HL-60/S4 (cell line): ENCODE measurements around the gene EVPL.
"Not testable (repeated sequence)": the region's sequence is repeated elsewhere in the genome, so short reads cannot be mapped to it uniquely, and the experiment has no call there.

Experiments used
- in situ Hi-C: fragments of 300-500 bp; cut with MboI; formaldehyde crosslinking; loops from 2 replicates; pipeline ENCODE4 v1.14.3; 2022; ENCODE audit warnings: low sequenced_read_pairs

EVPL gene

DNA sequence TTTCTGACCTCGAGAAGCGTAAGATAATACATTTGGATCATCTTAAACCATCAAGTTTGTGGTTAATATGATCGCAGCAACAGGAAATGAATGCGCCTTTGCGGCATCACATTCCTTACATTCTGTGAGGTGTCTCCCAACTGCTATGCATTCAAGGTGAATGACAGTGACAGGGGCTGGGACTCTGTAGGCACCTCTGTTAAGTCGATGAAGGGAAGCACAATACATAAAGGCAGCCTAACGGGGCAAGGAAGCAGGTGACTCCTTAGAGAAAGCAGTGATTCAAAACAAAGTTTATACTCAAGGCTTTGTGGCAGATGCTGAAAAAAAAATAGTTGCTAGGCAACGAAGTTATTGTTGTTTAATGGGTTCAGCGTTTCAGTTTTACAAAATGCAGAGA, 21.6 kb upstream of the EVPL start:
- in situ Hi-C loops = no loop called here

DNA sequence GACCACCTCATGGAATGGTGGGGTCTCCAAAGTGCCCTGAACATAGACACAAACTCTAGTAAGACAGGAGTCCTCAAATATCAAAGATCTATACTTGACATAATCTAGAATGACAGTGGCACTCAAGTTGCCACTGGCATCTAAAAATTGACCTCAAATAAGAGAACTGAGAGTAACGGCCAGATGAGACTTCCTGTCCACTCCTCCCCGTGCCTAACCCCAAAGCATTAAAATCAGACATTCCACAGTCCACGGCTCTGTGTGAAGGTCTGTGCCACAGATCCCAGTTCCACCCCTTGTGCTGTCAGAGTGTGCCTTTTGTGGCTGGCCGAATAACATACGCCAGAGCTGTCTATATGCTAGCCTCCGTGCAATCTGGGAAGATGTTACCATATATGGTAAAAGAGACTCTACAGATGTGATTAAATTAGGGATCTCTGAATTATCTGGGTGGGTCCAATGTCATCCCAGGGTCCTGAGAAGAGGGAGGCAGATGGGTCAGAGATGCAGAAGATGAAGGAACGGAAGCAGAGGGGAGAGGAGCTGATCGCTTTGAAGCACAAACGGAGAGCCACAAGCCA, 21.0 kb upstream of the EVPL start:
- in situ Hi-C loops = no loop called here

- in situ Hi-C loops = no loop called here
These were observed 19.0 kb upstream of the EVPL start for GRCh38 chr17:76046064-76046463.

DNA sequence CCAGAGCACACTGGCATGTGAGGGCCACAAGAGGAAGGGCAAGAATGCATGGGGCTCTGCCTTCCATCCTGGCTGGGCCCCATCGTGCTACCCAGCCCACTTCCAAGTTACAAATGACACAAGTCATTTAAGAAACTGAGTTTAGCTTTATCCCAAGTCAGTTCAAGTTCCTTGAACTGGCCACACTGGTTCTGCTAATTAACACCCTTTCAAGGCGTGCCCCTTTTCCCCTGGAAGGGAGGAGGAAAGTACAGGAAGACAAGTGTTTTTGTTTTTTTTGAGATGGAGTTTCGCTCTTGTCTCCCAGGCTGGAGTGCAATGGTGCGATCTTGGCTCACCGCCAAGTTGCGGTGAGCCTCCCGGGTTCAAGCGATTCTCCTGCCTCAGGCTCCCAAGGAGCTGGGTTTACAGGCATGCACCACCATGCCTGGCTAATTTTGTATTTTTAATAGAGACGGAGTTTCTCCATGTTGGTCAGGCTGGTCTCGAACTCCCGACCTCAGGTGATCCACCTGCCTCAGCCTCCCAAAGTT, 17.4 kb upstream of the EVPL start:
- in situ Hi-C loops = not testable (repeated sequence)

- in situ Hi-C loops = not testable (repeated sequence)
These were observed 15.8 kb upstream of the EVPL start for GRCh38 chr17:76042868-76043267.

DNA sequence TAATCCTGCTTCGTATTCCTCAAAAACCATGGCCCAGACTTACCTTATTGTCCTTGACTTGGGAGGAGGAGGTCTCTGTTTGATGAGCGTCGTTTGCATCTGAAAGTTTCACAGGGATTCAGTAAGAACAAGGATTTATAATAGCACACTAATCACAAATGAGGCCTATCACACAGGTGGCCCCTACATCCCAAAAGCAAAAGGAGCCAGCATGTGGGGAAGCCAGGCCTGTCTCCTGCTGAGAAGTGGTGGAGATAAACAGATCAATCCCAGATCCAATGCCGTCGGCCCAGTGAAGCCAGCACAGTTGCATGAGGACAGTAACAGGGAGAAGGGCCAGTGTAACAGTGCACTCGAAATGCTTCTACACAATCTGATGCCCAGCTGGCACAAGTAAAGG, 13.3 kb upstream of the EVPL start:
- in situ Hi-C loops = no loop called here

DNA sequence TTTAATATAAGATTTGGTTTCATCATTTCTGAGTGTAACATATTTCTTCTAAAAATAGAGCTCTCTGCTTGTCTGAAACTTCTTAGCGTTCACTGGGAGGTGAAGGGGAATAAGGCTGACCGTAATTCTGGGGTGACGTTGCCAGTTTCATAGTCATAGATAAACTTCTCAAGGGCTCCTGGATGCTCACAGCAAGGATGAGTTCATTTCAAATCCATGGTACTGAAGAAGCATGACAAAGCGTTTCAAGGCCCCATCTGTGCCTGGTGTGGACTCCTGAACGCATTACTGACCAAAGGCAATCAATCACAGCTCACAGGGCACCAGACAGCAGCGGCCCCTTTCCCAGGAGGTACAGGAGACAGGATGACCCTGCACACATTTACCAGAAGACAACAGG, 12.0 kb upstream of the EVPL start:
- in situ Hi-C loops = no loop called here

DNA sequence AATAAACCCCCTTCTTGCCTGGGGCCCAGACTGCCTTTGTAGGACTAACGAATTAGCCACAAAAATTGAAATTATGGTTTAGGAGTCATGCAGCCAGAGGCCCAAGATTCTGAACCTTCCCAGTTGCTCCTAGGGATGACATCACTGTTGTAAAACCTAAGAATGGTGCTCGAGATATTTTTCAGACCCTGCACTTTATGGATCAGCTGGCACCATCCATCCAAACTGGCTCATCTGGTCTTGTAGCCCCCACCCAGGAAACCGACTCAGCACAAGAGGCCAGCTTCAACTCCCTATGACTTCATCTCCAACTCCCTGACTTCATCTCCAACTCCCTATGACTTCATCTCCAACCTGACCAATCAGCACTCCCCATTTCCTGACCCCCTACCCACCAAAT, 10.9 kb upstream of the EVPL start:
- in situ Hi-C loops = no loop called here

GRCh38 chr17:76036497-76037261, 9.6 kb upstream of the EVPL start:
- in situ Hi-C loops = no loop called here

DNA sequence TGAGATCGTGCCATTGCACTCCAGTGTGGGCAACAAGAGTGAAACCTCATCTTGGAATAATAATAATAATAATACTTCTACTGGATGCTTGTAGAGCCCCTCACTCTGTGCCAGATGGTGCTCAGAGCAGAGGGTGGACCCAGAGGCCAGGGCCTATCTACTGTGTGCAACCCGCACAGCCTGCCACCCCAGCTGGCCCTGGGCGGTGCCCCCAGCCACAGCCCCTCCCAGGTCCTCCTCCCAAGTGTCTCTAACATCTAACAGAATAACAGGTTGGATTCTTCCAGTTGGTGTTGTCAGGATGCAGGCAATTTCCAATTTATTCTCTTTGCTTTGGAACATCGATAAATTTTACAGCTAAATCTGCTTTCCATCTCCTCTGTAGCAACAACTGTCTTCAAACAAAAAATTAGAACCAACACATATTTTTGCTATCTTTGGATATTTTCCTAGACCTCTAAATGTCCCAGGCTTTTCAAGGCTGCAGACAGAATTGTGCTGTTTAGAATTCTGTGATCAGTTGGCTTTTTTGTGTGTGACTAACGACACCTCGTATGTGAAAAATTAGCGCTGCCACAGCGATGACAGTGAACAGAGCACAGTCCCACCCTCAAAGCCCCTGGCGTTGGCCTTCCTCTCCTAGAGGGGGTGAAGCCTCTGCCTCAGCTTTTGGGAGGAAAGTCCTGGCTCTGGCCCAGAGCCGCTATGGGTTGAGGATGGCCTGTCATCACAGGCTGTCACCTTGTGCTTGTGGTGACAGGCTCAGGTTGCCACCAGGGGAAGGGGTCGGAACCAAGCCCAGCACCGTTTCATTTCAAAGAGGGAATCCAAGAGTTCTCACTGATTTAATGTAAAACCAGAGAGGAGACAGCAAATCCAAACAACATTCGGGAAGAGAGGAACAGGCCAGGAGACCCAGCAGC, 7.6 kb upstream of the EVPL start:
- in situ Hi-C loops = no loop called here

- in situ Hi-C loops = no loop called here
These were observed 6.0 kb upstream of the EVPL start for GRCh38 chr17:76033139-76033538.

- in situ Hi-C loops = no loop called here
These were observed 5.6 kb upstream of the EVPL start for GRCh38 chr17:76032780-76033108.

DNA sequence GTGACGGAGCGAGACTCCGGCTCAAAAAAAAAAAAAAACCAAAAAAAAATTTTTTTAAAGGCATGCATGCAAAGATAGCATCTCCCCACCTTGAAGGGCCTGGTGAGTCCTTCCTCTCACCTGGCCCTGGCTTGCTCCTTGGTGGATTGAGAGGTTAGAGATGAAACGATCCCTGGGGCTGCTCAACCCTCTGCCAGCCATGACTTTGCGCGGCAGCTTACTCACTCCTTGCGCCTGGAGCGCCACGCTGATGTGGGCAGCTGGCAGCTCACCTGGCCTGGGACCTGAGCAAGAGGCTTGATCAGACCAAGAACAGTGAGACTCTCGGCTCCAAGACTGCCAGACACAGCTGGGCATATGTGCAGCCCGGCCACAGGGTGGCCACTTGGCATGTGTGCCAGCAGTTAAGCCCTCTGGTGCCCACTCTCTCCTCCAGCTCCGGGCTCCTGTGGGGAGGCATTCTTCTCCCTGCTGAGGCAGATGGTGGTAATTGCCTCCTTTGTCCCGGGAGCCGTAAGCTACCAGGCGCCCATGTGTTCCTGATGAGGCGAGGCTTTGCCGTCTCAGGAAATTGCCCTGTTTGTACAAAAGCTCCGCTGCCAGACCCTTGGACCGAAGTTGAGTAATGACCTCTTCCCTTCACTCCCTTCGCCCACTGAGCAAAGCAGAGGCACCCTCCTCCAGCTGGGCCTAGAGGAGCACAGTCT, 5.1 kb upstream of the EVPL start:
- in situ Hi-C loops = no loop called here

GRCh38 chr17:76026714-76027158, 370 bp downstream of the EVPL start:
- in situ Hi-C loops = no loop called here

DNA sequence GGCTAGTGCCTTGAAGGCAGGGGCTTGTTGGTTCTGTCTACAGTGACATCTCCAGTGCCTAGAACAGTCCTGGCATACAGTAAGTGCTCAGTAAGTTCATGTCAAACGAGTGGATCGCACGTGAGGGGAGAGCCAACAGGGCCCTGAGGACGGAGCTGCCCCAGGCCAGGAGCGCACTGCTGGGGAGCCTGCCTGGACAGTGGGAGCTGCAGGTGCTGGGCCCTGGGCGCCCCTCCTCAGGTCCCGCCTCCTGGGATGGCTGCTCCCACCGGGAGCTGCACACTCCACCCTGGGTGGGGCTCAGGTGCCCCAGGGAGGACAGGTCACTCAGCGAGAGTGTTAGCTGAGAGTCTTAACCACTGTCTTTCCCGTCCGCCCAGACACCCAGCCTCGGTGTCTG, 1.8 kb downstream of the EVPL start:
- in situ Hi-C loops = no loop called here

GRCh38 chr17:76024353-76024752, 2.8 kb downstream of the EVPL start:
- in situ Hi-C loops = loop anchor here (25.0 kb wide), 1 partner anchor 262 kb away; the partner anchor contains the start of gene GALK1

DNA sequence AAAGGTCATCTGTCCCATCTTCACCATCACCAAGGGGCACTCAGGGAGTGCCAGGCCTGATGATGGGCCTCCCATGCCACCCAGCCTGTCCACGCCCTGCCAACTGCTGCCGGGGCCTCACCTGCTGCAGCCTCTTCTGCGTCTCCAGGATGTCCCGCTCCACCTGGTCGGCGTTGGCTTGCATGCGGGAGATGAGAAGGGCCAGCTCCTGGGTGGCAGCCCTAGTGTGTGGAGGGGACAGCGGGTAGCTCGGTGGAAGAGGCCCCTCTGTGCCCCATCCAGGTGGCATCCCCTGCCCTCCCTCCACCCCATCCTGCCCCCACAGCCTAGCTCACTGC, 3.2 kb downstream of the EVPL start:
- in situ Hi-C loops = loop anchor here (25.0 kb wide), 1 partner anchor 262 kb away; the partner anchor contains the start of gene GALK1

- in situ Hi-C loops = loop anchor here (25.0 kb wide), 1 partner anchor 261 kb away; the partner anchor contains the start of gene GALK1
These were observed 3.9 kb downstream of the EVPL start for GRCh38 chr17:76022973-76023899.

- in situ Hi-C loops = loop anchor here (25.0 kb wide), 1 partner anchor 260 kb away; the partner anchor contains the start of gene GALK1
These were observed 4.8 kb downstream of the EVPL start for GRCh38 chr17:76022285-76022684.
